Stomach (tissue), 9 donors: ENCODE data around the gene ANG. TPM values are rescaled to one million over a fixed set of nuclear protein-coding genes. Genes with fewer than 3 reads are reported as not detected.
A peak's percentile ranks its signal among the peaks of the same experiment; 100 is the strongest.

ENCODE experiments used
- DNase-seq, 2 donors: peaks; one replicate each; pipeline versions ENCODE4 v3.0.0 to v3.0.0-alpha.2; 2013 to 2019
- H3K27ac ChIP-seq, 5 donors: fragments of 200-600 bp in 4 of 5; sonication (generic) in 4 of 5; one replicate each; pipeline ENCODE4 v1.5.1; 2013 to 2019; ENCODE audit warnings: mild to moderate bottlenecking in 1 of 5, moderate library complexity in 1 of 5
- H3K27me3 ChIP-seq, 3 donors: fragments of 200-600 bp; sonication (generic); one replicate each; pipeline ENCODE4 v1.5.1; 2017 to 2019; ENCODE audit warnings: mixed run types in 1 of 3
- H3K36me3 ChIP-seq, 4 donors: fragments of 200-600 bp; sonication (generic); 1 replicate in 3 of 4; 2 replicates in 1 of 4; pipeline ENCODE4 v1.5.1; 2016 to 2019
- H3K4me1 ChIP-seq, 4 donors: fragments of 200-600 bp; sonication (generic); one replicate each; pipeline ENCODE4 v1.5.1; 2016 to 2019
- H3K4me3 ChIP-seq, 4 donors: fragments of 200-600 bp; sonication (generic) in 3 of 4; one replicate each; pipeline ENCODE4 v1.5.1; 2016 to 2019; ENCODE audit warnings: mild to moderate bottlenecking in 1 of 4
- H3K9me3 ChIP-seq, 4 donors: fragments of 200-600 bp; sonication (generic); one replicate each; pipeline ENCODE4 v1.5.1; 2016 to 2019
- CTCF ChIP-seq, 7 experiments: fragments of 450-650 bp in 4 of 7; fragments of 200-600 bp in 3 of 7; sonication (generic) in 3 of 7; IDR thresholded peaks; one replicate each; pipeline ENCODE4 v1.5.1; 2016 to 2019; ENCODE audit warnings: antibody characterized with exemption in 7 of 7, control low read depth in 2 of 7, mild to moderate bottlenecking in 1 of 7
- EP300 ChIP-seq: sonication (generic); formaldehyde crosslinking; IDR thresholded peaks from one replicate; pipeline ENCODE4 v1.6.1; 2017; ENCODE audit warnings: antibody characterized with exemption
- POLR2A ChIP-seq, 4 donors: fragments of 450-650 bp; IDR thresholded peaks; one replicate each; pipeline ENCODE4 v1.6.1; 2016; ENCODE audit warnings: antibody characterized with exemption in 4 of 4, control low read depth in 2 of 4, mild to moderate bottlenecking in 1 of 4, moderate library complexity in 1 of 4
- POLR2AphosphoS5 ChIP-seq, 3 donors: sonication (generic); formaldehyde crosslinking; IDR thresholded peaks; one replicate each; pipeline ENCODE4 v1.6.1; 2016; ENCODE audit warnings: antibody characterized with exemption in 3 of 3
- WGBS, 5 donors: extraction: QIAGEN DNeasy Blood & Tissue Kit in 3 of 5; methylation state at CpG; one replicate each; pipeline versions ENCODE4 v1.1.5 to v1.1.7; 2013 to 2018; 5-methylcytosine and 5-hydroxymethylcytosine counted together
- intact Hi-C: fragments of 100-400 bp; cut with DNase I; formaldehyde crosslinking; loops from one replicate; pipeline ENCODE4 v1.15.1; 2023; ENCODE audit warnings: low total_unique reads
- polyA plus RNA-seq, 3 donors: library from polyadenylated mRNA; stranded (reverse); fragments of 200-250 nt; gene quantifications; one replicate each; pipeline ENCODE4 v1.2.3, GENCODE V29; 2013
- total RNA-seq, 5 donors: library from RNA; depleted of rRNA; stranded (reverse); fragments of >200 nt; gene quantifications; one replicate each; pipeline versions ENCODE4 v1.1.0 to v1.2.3, GENCODE V29; 2014 to 2016
- donor health status: healthy with polysubstance abuse.
- donor health status: Bipolar disorder and iron deficiency.
- donor health status: healthy.

ANG gene
- total and polyA plus RNA-seq, 8 donors, result 0.58 to 46.1 (median 31.3) TPM

DNA sequence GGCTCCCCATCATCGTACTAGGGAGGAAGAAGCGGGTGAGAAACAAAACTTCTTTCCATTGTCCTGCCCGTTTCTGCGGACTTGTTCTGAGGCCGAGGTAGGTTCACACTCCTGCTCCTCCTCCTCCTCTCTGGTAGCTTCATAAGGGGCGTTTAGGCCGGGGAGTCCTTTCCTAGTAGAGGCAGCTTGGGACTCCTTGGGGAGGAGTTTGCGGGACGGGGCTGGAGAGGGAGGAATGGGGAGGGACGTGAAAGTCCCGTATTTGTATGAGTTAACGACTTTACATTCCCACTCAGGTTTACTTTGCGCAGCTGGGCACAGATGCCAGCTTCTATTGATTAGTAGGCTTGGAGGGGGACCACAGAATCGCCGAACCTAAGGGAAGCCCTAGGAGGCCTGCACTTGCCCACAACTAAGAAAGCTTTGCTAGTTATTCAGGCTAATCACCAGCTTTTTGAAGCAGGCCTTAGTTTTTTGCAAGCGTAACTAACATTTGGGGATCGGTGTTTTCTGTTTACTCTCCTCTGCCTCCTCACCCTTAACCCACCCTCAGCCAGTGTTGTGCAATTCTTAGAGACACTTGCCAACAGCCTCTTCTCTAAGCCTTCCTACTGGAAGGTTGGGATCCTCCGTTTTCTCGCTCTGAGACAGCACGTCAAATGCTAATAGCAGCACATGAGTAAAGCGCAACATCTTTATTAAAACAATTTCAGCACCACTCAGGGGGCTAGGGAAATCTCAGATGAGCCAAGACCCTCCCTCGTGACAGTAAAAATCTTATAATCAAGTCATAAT, 3.7 kb upstream of the ANG start:
- Histone ChIP-seq H3K4me1 (peaks cover 25 to 73% (median 59%) of the 10 kb centered on the region in 4 donors), H3K27ac (peak overlapping the region; percentile 96 to 100 (median 100)), H3K36me3 (peaks cover 0 to 5% (median 0%) of the 10 kb centered on the region in 4 donors), H3K9me3 (no peaks in the 10 kb centered on the region), H3K27me3 (no peaks in the 10 kb centered on the region), H3K4me3 (peak overlapping the region; percentile 52 to 78 (median 69))
- WGBS, 5 donors, result 7 to 11% (median 9%) methylated on average over 22 of the region's 22 CpGs
- TF ChIP-seq POLR2A (IDR thresholded peaks at IDR 0.05) (peak in 1 of 4 donors; percentile 42), POLR2AphosphoS5 (IDR thresholded peaks at IDR 0.05) (peak in 2 of 3 donors; percentile 21 to 31), EP300 (no peak), CTCF (IDR thresholded peaks at IDR 0.05) (no peak)
- peak; percentile 46 to 79 for DNase-seq
- intact Hi-C loops, result loop anchor here (5.0 kb wide), 1 partner anchor 68 kb away; no protein-coding TSS in a partner anchor

- 25 to 45% (median 34%) methylated on average over 7 of the region's 7 CpGs for WGBS, 5 donors
- intact Hi-C loops, result loop anchor here (5.0 kb wide), 1 partner anchor 69 kb away; no protein-coding TSS in a partner anchor
Observed at GRCh38 chr14:20686386-20687143, 2.0 kb upstream of the ANG start.

GRCh38 chr14:20687362-20688166, 1.0 kb upstream of the ANG start:
- DNase-seq, result peak; percentile 52 to 92
- Histone ChIP-seq H3K4me1 (peaks cover 26 to 66% (median 53%) of the 10 kb centered on the region in 4 donors), H3K9me3 (no peaks in the 10 kb centered on the region), H3K27me3 (no peaks in the 10 kb centered on the region), H3K36me3 (peaks cover 0 to 5% (median 0%) of the 10 kb centered on the region in 4 donors), H3K27ac (peak overlapping the region; percentile 60 to 100 (median 100)), H3K4me3 (peak overlapping the region in 3 of 4 donors; percentile 52 to 76 (median 62))
- WGBS, 5 donors, result 32 to 54% (median 49%) methylated on average over 5 of the region's 5 CpGs
- TF ChIP-seq POLR2AphosphoS5 (IDR thresholded peaks at IDR 0.05) (peak in 2 of 3 donors; percentile 57 to 80), POLR2A (IDR thresholded peaks at IDR 0.05) (no peak)
- intact Hi-C loops, result loop anchor here (5.0 kb wide), 1 partner anchor 70 kb away; no protein-coding TSS in a partner anchor

More at GRCh38 chr14:20686386-20687143, 2.0 kb upstream of the ANG start:
- DNase-seq, result peak; percentile 61 to 65
- Histone ChIP-seq H3K4me1 (peaks cover 26 to 71% (median 56%) of the 10 kb centered on the region in 4 donors), H3K9me3 (no peaks in the 10 kb centered on the region), H3K4me3 (peak overlapping the region; percentile 52 to 78 (median 69)), H3K27me3 (no peaks in the 10 kb centered on the region), H3K27ac (peak overlapping the region; percentile 74 to 100 (median 100)), H3K36me3 (peaks cover 0 to 5% (median 0%) of the 10 kb centered on the region in 4 donors)
- TF ChIP-seq POLR2AphosphoS5 (IDR thresholded peaks at IDR 0.05), result peak; percentile 11 to 81 (median 71)
- TF ChIP-seq CTCF (IDR thresholded peaks at IDR 0.05), result no peak

- peaks cover 3 to 29% (median 26%) of the 10 kb centered on the region in 4 donors for H3K36me3 ChIP-seq
- WGBS, 5 donors, result 11 to 23% (median 18%) methylated on average over 9 of the region's 9 CpGs
- peak; percentile 45 to 91 for DNase-seq
- intact Hi-C loops, result loop anchor here (10.0 kb wide), 2 partner anchors 164 to 366 kb away; no protein-coding TSS in a partner anchor
- H3K4me3 ChIP-seq, result no peak overlapping the region
- peak overlapping the region in 4 of 5 donors; percentile 9 to 37 (median 27) for H3K27ac ChIP-seq
- H3K9me3 ChIP-seq, result no peaks in the 10 kb centered on the region
- peaks cover 24 to 53% (median 43%) of the 10 kb centered on the region in 4 donors for H3K4me1 ChIP-seq
- TF ChIP-seq POLR2AphosphoS5 (IDR thresholded peaks at IDR 0.05) (peak in 2 of 3 donors; percentile 19 to 73), POLR2A (IDR thresholded peaks at IDR 0.05) (no peak), CTCF (IDR thresholded peaks at IDR 0.05) (peak in 5 of 7 experiments; percentile 79 to 92 (median 85)), EP300 (no peak)
- no peaks in the 10 kb centered on the region for H3K27me3 ChIP-seq
Observed at GRCh38 chr14:20690848-20691640, 2.5 kb downstream of the ANG start.
